Dendritic cell treated with granulocyte-macrophage colony-stimulating factor and Interleukin-4, amounts not matched to agents 40 ng/mL and 50 ng/mL, for 4 days (primary cell): ENCODE measurements around the gene SYNE1.

ENCODE experiments used
- H3K27ac Mint-ChIP-seq: one replicate; pipeline ENCODE4 v1.8.0; 2022; ENCODE audit warnings: mild to moderate bottlenecking, mixed read lengths
- H3K27me3 Mint-ChIP-seq: one replicate; pipeline ENCODE4 v1.8.0; 2022; ENCODE audit warnings: mild to moderate bottlenecking, mixed read lengths
- H3K36me3 Mint-ChIP-seq: one replicate; pipeline ENCODE4 v1.8.0; 2022; ENCODE audit warnings: low read depth, mixed read lengths
- H3K4me1 Mint-ChIP-seq: one replicate; pipeline ENCODE4 v1.8.0; 2022; ENCODE audit warnings: low read depth, mixed read lengths
- H3K4me3 Mint-ChIP-seq: one replicate; pipeline ENCODE4 v1.8.0; 2022; ENCODE audit warnings: mild to moderate bottlenecking, moderate library complexity, mixed read lengths
- H3K9me3 Mint-ChIP-seq: one replicate; pipeline ENCODE4 v1.8.0; 2022; ENCODE audit warnings: mixed read lengths
- intact Hi-C: fragments of 100-400 bp; cut with micrococcal nuclease; formaldehyde crosslinking; loops from one replicate; pipeline ENCODE4 v1.15.0; 2022

The SYNE1 gene

DNA sequence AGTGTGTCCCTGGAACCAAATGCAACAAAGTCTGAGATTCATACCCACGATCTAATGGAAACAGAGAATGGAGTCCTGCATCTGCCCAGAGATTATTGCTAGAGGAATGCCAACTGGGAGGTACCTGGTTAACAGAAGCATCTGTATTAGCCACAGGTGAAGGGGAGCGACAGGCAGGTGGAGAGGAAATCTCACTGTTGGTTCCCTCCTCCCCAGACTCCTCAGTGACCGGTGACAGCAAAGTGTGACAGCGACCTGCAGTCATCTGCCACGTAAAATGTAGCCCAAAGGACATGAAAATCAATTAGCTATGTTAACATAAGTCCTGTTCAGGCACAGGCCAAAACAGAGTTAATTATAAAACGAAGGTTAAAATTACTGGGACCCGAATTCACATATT is 336.6 kb downstream of the SYNE1 start:
- intact Hi-C loops = no loop called here
- Mint-ChIP-seq H3K27ac (peak overlapping the region; percentile 98), H3K4me3 (peak overlapping the region; percentile 100), H3K36me3 (peaks cover 19% of the 10 kb centered on the region), H3K27me3 (no peaks in the 10 kb centered on the region), H3K4me1 (peaks cover 35% of the 10 kb centered on the region), H3K9me3 (no peaks in the 10 kb centered on the region)

DNA sequence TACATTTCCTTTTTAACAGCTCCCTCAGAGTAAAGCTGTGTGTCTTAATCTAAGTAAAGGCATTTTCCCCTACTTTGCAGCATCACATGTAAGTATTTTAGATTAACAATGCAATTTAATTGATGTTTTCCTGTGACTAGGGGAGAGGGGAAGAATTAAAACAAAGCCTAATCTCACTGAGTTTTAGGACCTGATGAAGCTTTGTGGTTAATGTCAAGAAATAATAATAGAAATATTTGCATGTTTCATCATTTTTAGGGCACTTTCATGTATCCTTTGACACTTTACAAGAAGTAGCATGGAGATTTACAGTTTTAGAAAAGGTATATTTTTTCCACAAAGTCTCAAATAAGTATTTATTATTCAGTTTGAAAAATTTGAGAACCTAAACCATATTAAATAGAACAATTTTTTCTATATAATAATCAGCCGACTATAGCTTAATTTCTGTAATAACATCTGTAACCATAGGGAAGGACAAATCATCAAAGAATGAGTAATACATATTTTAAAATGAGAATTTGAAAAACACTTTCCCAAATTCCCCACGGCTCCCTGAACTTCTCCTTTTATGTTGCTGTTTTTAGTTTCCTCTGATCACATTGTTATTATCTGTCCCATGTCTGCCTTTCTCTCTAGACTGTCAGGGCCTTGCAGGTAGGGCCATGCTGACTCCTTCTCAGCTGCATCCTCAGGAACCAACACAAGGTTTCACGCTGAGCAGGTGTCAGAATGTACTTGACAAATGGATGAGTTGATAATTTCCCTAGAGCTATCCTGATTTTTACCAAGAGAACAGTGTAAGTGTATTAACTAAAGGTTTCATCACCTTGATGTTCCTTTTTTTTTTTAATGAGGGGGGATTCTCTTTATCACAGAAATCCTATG is 338.1 kb downstream of the SYNE1 start:
- no peaks in the 10 kb centered on the region for H3K27me3 Mint-ChIP-seq
- H3K4me1 Mint-ChIP-seq = peaks cover 37% of the 10 kb centered on the region
- H3K36me3 Mint-ChIP-seq = peaks cover 23% of the 10 kb centered on the region
- no peak overlapping the region for H3K27ac Mint-ChIP-seq
- H3K9me3 Mint-ChIP-seq = no peaks in the 10 kb centered on the region
- intact Hi-C loops = no loop called here
- H3K4me3 Mint-ChIP-seq = no peak overlapping the region

DNA sequence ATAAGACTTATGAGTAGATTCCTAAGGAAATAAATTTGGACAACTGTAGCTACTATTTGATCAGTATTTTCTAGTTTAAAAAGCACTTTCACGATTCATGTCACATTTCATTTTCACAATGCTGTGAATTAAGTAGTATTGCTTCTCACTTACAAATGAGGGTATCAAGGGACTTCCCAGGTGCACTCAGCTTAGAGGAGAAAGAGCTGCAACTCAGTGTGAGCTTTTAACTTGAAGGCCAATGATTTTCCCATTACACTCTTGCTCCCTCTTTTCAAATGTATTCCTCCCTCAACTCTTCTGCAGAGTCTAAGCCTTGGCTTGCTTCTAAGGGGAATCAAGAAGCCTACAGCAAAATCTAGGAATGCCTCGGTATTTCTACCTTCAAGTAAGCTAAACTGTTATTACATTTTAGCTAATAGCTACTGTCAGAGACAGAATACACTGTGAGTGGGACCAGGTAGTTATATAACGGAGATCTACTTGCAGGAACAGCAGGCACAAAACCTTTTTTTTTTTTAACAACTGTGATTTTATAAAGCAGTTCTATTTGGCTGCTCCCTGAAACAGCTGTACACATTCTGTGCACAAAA is 339.0 kb downstream of the SYNE1 start:
- Mint-ChIP-seq H3K27me3 (no peaks in the 10 kb centered on the region), H3K27ac (no peak overlapping the region), H3K9me3 (no peaks in the 10 kb centered on the region), H3K4me3 (no peak overlapping the region), H3K36me3 (peaks cover 31% of the 10 kb centered on the region), H3K4me1 (peaks cover 37% of the 10 kb centered on the region)
- intact Hi-C loops = no loop called here

DNA sequence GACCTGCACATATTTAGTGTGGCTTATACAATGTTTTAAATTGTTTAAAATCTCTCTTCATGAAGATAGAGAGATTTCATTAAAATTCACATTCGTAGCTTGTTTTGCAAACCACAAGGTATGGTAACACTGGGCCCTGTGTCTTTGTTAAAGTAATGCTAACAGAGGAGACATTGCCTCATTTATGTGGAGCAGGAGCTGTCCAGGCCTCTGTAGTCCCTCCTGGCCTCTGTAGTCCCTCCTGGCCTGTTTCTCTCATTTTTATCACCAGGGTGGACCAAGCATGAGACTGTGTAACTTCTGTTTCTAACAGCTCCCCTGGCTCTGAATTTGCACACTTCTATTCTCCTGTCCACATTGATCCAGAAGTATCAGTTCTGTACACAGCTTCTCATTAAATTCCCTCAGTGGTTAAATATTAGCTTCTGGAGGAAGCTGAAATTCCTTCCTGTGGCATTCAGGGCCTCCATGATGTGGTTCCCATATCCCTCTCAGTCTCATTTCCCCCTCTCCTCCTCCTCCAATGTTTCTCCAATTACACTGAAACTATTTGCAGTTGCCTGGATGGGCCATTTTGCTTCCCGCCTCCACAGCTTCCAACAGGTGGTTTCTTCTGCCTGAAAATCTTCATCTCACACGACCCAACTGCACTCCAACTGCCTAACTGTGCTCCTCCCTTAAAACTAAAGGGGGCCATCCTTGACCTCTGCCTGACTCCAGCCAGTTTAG is 340.4 kb downstream of the SYNE1 start:
- no peaks in the 10 kb centered on the region for H3K27me3 Mint-ChIP-seq
- peak overlapping the region; percentile 13 for H3K27ac Mint-ChIP-seq
- H3K4me1 Mint-ChIP-seq = peaks cover 37% of the 10 kb centered on the region
- H3K9me3 Mint-ChIP-seq = no peaks in the 10 kb centered on the region
- intact Hi-C loops = no loop called here
- no peak overlapping the region for H3K4me3 Mint-ChIP-seq
- H3K36me3 Mint-ChIP-seq = peaks cover 40% of the 10 kb centered on the region

DNA sequence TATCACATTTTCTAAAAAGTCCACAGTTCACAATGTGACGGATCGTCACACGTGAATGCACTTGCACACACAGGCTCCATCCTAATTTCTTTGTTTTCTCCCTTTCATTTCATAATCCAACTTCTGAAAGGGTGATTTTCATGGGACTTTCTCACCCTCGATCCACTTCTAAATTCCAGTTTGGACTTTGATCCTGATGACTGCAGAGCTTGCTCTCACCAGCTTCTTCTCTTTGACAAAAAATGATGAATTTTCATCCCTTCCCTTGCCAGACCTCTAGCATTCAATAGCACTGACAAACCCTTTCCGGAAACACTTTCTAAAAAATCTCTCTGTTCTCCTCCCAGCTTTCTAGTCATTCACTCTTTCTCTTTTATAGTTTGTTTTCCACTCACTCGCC is 341.2 kb downstream of the SYNE1 start:
- Mint-ChIP-seq H3K36me3 (peaks cover 41% of the 10 kb centered on the region), H3K27ac (no peak overlapping the region)
- intact Hi-C loops = no loop called here

DNA sequence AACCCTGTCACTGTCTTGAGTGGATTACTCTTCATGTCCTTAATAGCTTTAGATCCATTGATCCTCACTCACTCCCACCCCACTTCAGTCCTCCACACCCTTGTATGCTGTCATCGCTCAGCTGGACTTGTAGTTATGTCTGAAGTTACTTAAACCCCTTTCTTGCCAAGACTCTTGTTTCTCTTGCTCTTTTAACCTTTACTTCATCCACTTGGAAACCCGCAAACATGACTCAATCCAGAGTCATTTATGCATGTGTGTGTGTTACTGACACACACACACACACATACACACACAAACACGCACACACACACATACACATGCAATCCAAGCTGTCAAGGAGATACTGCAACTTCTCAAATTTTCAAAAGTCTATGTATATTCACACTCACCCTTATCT is 341.8 kb downstream of the SYNE1 start:
- H3K27ac Mint-ChIP-seq = no peak overlapping the region
- peaks cover 44% of the 10 kb centered on the region for H3K36me3 Mint-ChIP-seq

More for the DNA sequence above, 341.2 kb downstream of the SYNE1 start:
- Mint-ChIP-seq H3K4me3 (no peak overlapping the region), H3K27me3 (no peaks in the 10 kb centered on the region), H3K9me3 (no peaks in the 10 kb centered on the region), H3K4me1 (peaks cover 34% of the 10 kb centered on the region)

DNA sequence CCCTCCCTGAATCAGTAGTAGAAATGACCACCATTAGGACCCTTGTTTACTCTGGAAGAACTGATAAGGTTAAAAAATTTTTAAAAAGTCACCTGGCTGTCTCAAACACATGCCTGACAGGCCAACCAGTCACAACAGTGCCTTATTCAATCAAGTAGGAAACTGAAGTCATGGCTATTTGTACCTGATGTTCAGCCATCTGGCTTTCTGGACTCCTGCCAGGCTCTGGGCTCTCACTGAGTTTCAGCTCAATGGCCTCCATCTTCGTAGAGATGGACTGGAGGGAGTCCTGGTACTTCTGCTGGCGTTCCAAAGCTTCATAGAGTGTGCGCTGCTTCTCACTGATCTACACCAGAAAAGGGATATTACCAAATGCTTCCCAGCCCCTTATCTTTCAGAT is 343.8 kb downstream of the SYNE1 start:
- intact Hi-C loops = no loop called here
- H3K4me1 Mint-ChIP-seq = peaks cover 21% of the 10 kb centered on the region
- H3K9me3 Mint-ChIP-seq = no peaks in the 10 kb centered on the region
- no peak overlapping the region for H3K27ac Mint-ChIP-seq
- peaks cover 63% of the 10 kb centered on the region for H3K36me3 Mint-ChIP-seq
- no peak overlapping the region for H3K4me3 Mint-ChIP-seq
- H3K27me3 Mint-ChIP-seq = no peaks in the 10 kb centered on the region

More for the DNA sequence above, 341.8 kb downstream of the SYNE1 start:
- Mint-ChIP-seq H3K9me3 (no peaks in the 10 kb centered on the region), H3K27me3 (no peaks in the 10 kb centered on the region), H3K4me1 (peaks cover 28% of the 10 kb centered on the region), H3K4me3 (no peak overlapping the region)
- intact Hi-C loops = no loop called here

DNA sequence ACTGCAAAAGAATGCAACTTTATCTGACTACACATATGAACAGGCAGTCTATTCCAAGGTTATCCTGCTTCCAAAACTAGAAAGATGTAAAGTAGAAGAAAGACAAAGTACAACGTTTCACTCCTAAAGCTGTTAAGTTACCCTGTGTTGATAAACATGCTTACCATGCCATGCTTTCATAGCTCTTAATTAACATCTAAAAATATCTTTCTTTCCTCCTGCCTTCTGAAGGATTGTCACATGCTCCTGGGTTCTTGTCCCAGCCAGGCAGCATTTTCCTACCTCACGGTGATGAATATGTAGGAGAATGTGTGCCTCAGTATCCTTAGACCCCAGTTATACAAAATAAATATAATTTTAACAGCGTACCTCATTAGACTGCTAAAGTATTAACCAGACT is 344.6 kb downstream of the SYNE1 start:
- Mint-ChIP-seq H3K36me3 (peaks cover 70% of the 10 kb centered on the region), H3K4me3 (no peak overlapping the region), H3K4me1 (peaks cover 21% of the 10 kb centered on the region), H3K27me3 (no peaks in the 10 kb centered on the region), H3K9me3 (no peaks in the 10 kb centered on the region), H3K27ac (no peak overlapping the region)
- intact Hi-C loops = no loop called here

DNA sequence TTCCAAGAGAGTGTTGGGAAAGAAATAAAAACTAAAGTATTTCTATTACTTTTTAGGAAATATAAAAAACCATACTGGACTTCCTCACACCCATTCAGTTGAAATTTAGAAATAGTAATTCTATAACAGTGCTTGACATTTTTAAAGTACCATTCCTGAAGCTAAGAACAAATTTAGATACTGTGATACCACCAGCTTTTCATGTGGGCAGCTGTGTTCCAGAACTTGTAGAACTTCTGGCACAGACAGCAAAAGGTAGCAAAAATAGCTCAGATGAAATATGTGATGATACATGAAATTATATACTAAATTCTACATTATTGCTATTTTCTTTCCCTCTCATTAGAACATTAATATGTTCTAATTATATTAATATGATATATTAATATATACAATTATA is 346.5 kb downstream of the SYNE1 start:
- intact Hi-C loops = no loop called here
- Mint-ChIP-seq H3K36me3 (peaks cover 69% of the 10 kb centered on the region), H3K27ac (no peak overlapping the region), H3K4me3 (no peak overlapping the region), H3K27me3 (no peaks in the 10 kb centered on the region), H3K9me3 (no peaks in the 10 kb centered on the region), H3K4me1 (peaks cover 4% of the 10 kb centered on the region)

DNA sequence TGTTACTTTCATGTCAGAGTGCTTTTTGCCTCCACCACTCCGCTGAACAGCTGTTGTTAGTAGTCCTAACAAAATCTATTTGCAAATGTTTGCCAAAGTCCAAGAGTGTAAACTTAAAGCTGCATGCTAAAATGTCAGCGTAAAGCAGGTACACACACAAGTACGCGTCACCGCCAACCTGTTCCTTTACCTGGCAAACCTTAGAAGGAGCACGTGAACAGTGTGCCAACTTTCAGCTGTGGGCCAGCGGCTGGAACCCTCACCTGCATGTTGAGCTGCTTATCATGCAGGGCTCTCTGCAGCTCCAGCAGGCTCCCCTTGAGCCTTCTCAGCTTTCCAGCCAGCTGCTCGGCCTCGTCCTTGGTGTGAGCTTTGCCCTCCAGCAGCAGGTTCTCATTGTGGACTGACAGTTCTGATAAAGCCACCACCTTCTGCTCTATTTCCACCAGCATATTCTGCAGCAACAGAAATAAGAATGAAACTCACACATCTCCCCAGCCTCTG is 359.3 kb downstream of the SYNE1 start:
- Mint-ChIP-seq H3K27me3 (no peaks in the 10 kb centered on the region), H3K4me3 (no peak overlapping the region), H3K36me3 (peaks cover 43% of the 10 kb centered on the region), H3K4me1 (no peaks in the 10 kb centered on the region), H3K9me3 (no peaks in the 10 kb centered on the region), H3K27ac (no peak overlapping the region)
- intact Hi-C loops = no loop called here

DNA sequence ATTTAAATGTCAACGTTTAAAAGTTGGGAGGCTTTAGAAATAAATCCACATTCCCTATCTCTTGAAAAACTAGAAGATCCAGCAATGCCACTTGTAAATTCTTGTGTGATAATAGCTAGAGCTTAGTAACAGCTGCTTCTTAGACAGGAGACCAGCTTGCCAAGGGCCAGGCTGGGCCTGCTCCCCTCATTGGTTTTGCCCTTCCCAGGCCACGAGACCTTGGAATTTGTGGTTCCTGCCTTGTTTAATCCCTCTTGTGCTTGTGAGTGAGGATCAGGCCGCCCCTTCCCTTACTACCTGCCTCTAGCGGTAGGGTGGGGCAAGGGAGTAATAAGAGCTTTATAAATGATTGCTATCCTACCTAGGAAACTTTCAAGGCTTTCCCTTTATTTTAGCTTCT is 363.5 kb downstream of the SYNE1 start:
- Mint-ChIP-seq H3K4me1 (no peaks in the 10 kb centered on the region), H3K36me3 (peaks cover 50% of the 10 kb centered on the region), H3K9me3 (no peaks in the 10 kb centered on the region), H3K27me3 (no peaks in the 10 kb centered on the region), H3K4me3 (no peak overlapping the region), H3K27ac (no peak overlapping the region)
- intact Hi-C loops = no loop called here

DNA sequence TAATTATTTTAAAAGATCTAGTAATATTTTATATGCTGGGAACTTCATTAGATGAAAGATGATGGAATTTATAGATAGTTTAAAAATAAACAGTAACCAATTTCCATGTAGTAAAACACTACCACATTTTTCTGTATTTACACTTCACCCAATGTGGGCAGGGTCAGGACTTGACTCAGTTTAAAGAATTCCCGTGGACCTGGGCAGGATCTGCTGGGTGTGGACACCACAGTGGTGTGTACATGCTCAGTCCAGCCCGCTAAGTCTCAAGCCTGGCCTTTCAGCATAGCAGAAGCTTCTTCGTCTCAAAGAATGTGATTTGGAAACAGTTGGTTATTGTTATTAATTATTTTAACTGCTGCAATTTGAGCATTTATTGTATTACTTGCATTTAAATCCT is 364.2 kb downstream of the SYNE1 start:
- intact Hi-C loops = no loop called here
- H3K36me3 Mint-ChIP-seq = peaks cover 44% of the 10 kb centered on the region

DNA sequence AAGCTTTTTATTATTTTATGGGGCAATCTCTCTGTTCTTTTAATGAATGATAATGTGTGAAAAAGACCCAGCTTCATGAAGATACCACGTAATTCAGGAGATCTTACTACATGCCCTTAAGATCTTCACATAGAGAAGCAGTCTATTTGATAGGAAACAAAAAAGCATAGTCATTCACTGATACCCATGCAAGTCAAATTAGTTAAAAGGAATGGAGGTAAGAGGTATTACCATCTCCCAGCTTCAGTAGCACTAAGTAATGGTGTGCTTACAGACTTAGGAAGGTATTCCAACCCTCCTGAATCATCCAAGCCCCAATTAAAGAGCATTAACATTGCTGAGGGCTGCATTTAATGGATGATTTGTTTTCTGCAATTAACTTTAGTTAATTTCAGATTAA is 364.7 kb downstream of the SYNE1 start:
- Mint-ChIP-seq H3K9me3 (no peaks in the 10 kb centered on the region), H3K4me3 (no peak overlapping the region), H3K4me1 (peaks cover 2% of the 10 kb centered on the region), H3K27ac (no peak overlapping the region), H3K36me3 (peaks cover 39% of the 10 kb centered on the region), H3K27me3 (no peaks in the 10 kb centered on the region)
- intact Hi-C loops = no loop called here

More for the DNA sequence above, 364.2 kb downstream of the SYNE1 start:
- Mint-ChIP-seq H3K4me1 (no peaks in the 10 kb centered on the region), H3K27me3 (no peaks in the 10 kb centered on the region), H3K4me3 (no peak overlapping the region), H3K27ac (no peak overlapping the region), H3K9me3 (no peaks in the 10 kb centered on the region)
